Measurements from ENCODE around the gene TIE1.
"Not testable (repeated sequence)": the region's sequence is repeated elsewhere in the genome, so short reads cannot be mapped to it uniquely, and the experiment has no call there.

TIE1 gene

GRCh38 chr1:43363283-43363934 is 62.6 kb downstream of the TIE1 start:
- DNase-seq (ENCODE audit: low read depth): no peak

GRCh38 chr1:43363935-43364525 is 63.2 kb downstream of the TIE1 start:
- DNase-seq (ENCODE audit: low read depth): no peak

DNA sequence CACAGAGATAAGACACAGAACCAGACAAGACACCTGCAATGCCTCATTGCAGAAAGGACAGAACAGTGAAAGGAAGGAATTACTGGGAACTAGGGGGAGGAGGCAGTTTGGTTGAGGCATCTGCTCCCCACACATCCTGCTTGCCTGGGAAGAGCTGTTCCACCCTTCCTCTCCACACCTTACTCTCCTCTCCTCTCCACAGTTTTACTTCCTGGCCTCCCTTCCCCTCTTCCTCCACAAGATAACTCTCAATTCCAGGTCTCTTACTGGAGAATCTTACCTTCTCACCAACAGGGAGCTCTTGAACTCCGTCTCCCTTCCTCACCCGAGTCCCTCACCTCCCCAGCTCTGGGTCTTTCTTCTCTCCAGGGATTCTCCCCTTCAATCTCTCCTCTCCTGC is 64.9 kb downstream of the TIE1 start:
- DNase-seq (ENCODE audit: low read depth): no peak

DNA sequence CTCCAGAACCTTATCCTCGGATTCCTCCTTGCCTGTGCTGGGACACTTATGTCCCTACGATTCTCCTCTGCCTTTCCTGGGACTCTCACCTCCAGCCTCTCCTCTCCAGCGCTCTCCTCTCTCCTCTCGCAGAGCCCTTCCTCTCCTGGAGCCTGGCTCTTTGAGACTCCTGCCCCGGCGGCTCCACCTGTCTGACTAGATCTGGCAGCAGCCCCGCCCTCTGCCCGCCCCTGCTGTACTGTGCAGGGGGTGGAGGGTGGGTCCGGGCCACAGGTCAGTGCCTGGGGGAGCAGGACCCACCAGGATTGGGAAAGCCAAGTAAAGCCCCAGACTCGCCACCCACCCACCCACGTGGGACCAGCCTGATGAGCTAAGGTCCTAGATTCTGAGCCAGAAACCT is 65.4 kb downstream of the TIE1 start:
- no peak for DNase-seq (ENCODE audit: low read depth)

DNA sequence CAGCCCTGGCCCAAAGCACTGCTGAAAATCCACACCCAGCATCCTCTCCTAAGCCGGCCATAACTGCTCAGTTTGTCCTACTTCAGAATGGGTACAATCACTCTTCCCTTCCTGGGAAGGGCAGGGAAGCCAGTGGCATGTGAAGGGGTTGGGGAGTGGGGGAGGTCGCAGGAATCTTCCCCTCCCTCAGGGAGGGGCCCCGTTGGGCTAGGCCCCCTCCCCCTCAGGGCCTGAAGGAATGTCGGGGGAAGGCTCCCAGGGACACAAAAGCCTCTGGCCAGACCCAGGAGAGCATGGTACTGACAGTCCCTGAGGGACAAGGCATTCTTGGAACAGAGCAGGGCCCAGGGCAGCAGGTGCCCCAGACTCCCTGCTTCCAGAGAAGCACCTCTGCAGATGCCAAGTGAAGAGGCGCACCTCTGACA is 65.8 kb downstream of the TIE1 start:
- no peak for DNase-seq (ENCODE audit: low read depth)

GRCh38 chr1:43367026-43367903 is 66.5 kb downstream of the TIE1 start:
- no peak for DNase-seq (ENCODE audit: low read depth)

DNA sequence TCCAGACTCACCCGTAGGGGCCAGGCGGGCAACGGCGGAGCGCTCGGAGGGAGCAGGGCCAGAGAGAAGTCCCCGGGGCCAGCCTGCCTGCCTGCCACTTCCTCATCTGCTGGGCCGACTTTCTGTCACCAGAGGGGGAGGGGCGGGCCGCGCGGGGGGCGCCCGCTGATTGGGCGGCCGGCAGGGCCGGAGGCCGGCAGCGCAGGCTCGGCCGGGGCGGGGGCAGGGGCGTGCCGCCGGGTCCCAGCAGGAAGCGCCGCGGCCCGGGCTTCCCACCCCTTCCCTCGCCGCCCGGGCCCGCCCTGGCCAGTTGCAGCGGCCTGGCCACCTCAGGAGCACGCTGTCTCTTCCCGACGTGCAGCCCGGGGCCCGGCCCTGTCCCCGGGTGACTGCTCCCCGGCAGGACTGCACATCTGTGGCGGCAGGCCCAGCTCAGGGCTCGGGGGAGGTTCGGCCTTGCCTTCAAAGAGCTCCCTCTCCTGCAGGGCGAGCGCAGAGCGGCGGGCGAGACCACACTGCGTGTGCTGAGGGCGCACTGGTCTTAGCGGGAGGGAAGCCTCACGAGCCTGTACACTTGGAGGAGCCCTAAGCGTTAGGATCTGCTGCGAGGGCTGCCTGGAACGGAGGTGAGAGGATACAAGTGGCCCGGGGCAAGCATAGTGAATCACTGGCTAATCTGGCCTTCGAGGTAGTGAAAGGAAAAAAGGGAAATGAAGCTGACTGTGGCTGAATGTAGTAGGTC is 67.3 kb downstream of the TIE1 start, which contains the start of gene ELOVL1:
TSS of gene ELOVL1 (minus strand) at position 108 of the 742 bp plus-strand sequence. CDS start 2,402 bp downstream, outside the sequence.
- DNase-seq (ENCODE audit: low read depth): peak; percentile 89

DNA sequence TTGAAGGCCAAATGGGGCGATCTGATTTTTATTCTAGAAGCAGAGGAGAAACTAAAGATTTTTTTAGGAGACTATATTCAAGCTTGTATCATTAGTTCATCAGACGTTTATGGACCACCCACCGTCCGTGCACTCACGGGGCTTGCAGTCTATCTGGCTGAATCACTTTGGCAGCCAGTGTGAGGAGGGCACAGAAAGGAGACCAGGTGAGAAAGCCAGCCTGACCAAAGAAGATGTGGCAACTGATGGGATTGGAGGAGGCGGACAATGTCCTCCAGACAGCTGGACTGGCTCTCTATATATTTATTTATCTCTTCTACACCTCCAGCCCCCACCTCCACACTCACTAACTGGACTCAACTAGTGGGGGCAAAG is 67.9 kb downstream of the TIE1 start:
- DNase-seq (ENCODE audit: low read depth): no peak

DNA sequence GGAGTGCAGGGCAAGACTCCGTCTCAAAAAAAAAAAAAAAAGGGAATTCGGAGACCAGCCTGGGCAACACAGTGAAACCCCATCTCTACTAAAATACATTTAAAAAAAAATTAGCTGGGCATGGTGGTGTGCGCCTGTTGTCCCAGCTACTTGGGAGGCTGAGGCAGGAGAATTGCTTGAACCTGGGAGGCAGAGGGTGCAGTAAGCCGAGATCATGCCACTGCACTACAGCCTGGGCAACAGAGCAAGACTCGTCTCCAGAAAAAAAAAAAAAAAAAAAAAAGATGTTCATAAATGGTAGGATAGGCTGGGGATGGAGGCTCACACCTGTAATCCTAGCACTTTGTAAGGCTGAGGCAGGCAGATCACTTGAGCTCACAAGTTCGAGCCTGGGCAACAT is 69.0 kb downstream of the TIE1 start:
- not testable (repeated sequence) for DNase-seq (ENCODE audit: low read depth)

GRCh38 chr1:43370564-43370963 is 69.8 kb downstream of the TIE1 start:
- DNase-seq (ENCODE audit: low read depth): no peak

GRCh38 chr1:43372172-43372571 is 71.4 kb downstream of the TIE1 start:
- no peak for DNase-seq (ENCODE audit: low read depth)

Measured in activated T-cell treated with anti-CD3 and anti-CD28 coated beads for 24 hours (primary cell).